VCaP (cell line): ENCODE results near the gene TMTC1.

Experiments used
- H3K27ac ChIP-seq: fragments of 450-650 bp; 2 replicates; pipeline ENCODE4 v1.5.1; 2017
- TF ChIP-seq, protein P1 (sequence below): fragments of 450-650 bp; conservative IDR thresholded peaks from 2 replicates; pipeline ENCODE4 v1.5.1; 2017; ENCODE audit warnings: mild to moderate bottlenecking, moderate library complexity

Gene TMTC1

DNA sequence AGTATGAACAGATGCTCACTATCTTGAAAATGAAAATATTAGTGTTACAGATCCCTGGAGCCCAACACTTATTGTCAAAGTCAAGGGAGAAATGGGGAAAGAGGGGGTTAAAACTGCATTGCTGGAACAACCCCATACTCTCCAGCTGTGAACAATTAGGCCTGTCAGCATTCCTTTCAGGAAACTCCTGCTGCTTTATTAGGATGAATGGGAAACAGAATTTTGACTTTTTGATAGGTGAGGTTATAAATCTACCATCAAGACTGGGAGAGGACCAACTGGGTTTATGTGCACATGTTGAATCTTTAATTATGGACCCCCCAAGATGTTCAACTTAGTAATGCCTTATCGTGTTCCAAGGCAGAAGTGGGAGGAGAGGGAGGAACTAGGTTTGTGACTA lies 85.0 kb downstream of the TMTC1 start:
- TF ChIP-seq, protein P1, sequence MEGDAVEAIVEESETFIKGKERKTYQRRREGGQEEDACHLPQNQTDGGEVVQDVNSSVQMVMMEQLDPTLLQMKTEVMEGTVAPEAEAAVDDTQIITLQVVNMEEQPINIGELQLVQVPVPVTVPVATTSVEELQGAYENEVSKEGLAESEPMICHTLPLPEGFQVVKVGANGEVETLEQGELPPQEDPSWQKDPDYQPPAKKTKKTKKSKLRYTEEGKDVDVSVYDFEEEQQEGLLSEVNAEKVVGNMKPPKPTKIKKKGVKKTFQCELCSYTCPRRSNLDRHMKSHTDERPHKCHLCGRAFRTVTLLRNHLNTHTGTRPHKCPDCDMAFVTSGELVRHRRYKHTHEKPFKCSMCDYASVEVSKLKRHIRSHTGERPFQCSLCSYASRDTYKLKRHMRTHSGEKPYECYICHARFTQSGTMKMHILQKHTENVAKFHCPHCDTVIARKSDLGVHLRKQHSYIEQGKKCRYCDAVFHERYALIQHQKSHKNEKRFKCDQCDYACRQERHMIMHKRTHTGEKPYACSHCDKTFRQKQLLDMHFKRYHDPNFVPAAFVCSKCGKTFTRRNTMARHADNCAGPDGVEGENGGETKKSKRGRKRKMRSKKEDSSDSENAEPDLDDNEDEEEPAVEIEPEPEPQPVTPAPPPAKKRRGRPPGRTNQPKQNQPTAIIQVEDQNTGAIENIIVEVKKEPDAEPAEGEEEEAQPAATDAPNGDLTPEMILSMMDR = no peak

DNA sequence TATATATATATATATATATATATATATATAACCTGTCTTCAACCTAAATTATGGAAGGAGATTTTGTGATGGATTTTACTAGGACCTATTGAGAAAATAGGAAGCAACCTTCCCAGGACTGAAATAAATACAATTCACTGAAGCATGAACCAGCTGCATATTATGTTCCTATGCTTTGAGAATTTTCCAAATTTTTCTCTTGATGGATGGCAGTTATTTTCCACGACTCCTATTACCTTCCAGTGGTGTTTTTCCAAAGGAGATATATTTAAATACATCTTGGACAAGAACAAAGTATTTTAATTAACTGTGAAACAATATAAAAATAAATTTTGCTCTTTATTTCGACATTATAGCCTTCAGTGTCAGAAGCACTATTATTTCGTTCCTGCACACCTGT lies 87.9 kb downstream of the TMTC1 start:
- H3K27ac ChIP-seq = no peak overlapping the region
- TF ChIP-seq, protein P1 = no peak

More for the DNA sequence above, 85.0 kb downstream of the TMTC1 start:
- H3K27ac ChIP-seq = no peak overlapping the region

DNA sequence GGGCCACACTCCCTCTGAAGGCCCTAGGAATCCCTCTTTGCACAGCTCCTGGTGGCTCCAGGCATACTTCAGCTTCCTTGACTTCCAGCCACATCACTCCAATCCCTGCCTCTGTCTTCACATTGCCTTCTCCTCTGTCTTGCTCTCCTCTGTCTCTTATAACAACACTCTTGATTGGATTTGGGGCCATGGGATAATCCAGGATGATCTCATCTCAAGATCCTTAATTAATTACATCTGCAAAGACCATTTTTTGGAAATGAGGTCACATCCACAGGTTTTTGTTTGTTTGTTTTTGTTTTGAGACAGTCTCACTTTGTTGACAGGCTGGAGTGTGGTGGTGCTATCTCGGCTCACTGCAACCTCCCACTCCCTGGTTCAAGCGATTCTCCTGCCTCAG lies 88.7 kb downstream of the TMTC1 start:
- no peak overlapping the region for H3K27ac ChIP-seq
- TF ChIP-seq, protein P1 = no peak

DNA sequence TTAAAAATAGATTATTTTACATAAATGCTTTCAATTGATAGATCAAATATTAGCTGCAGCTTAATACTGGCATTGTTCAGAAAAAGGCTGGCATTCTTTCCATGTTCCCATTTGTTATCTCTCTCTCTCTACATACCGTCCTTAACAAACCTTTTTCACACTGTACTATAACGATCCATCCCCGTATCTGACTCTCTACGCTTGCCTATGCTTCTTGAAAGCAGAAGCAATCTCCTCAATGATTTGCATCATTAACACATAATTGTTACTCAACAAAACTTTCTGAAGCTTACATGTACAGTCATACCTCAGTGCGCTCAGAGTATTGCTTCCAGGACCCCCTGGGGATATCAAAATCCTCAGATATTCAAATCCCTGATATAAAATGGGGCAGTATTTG lies 89.7 kb downstream of the TMTC1 start:
- TF ChIP-seq, protein P1 = no peak
- H3K27ac ChIP-seq = no peak overlapping the region

DNA sequence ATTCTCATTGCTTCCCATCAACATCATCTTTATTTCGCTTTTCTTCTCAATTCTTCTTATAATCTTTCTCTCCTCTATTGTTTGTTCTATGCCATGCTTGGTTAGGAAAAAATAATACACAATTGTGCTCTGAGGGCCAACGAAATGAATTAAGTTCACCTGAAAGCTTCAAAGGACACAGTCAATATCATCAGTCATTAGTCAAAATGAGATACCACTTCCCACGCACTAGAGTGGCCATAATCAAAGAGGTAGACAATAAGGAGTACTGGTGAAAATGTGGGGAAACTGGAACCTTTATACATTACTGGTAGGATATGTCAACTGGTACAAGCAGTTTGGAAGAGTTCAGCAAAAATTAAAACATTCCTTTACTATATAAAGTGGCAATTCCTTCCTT lies 91.5 kb downstream of the TMTC1 start:
- TF ChIP-seq, protein P1 = no peak
- H3K27ac ChIP-seq = no peak overlapping the region

DNA sequence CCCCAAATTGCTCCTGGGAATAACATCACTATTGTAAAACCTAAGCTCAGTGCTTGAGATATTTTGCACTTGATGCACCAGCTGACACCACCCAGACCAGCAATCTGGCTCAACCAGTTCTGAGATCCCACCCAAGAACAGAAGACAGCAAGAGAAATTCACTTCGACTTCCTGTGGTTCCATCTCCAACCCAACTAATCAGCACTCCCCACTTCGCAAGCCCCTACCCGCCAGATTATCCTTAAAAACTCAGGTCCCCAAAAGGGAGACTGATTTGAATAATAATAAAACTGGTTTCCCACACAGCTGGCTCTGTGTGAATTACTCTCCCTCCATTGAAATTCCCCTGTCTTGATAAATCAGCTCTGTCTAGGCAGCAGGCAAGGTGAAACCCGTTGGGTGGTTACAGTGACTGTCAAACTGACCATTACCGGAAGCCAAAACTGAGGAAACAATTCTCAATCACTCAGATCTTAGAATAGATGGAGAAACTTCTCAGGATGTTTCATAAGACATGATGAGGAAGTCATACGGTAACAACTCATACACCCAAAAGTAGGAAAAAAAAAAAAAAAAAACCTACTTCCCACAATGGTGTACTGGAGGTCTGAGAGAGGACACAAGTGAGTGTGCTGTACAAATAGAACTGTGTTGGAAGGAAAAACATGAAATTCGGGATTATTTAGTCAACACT lies 92.4 kb downstream of the TMTC1 start:
- H3K27ac ChIP-seq = no peak overlapping the region
- TF ChIP-seq, protein P1 = no peak

DNA sequence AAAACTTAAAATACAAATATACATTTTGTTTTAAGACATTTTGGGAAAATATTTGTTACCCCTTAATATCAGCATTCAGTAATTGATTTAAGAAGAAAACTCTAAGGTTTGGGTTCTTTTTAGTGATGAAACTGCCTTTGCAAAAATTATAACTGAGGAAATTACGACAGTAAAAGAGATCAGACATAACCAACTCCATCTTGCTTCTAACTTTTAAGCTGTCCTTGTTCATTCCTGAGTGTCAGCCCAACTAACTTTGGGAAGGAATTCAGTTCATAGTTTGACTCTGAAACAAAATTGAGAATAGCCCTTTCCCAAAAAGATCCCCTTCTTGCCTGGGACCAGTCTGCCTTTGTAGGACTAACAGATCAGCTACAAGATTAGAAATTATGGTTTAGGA lies 93.0 kb downstream of the TMTC1 start:
- no peak overlapping the region for H3K27ac ChIP-seq
- TF ChIP-seq, protein P1 = no peak
